GM21390 (cell line): ENCODE measurements around the gene SCN9A.
A peak's percentile ranks its signal among the peaks of the same experiment; 100 is the strongest.
"Not testable (repeated sequence)": the region's sequence is repeated elsewhere in the genome, so short reads cannot be mapped to it uniquely, and the experiment has no call there.

Experiments used
- ATAC-seq: cut with Tn5 transposase; IDR thresholded peaks from one replicate; pipeline ENCODE4 v1.9.1; 2021; ENCODE audit not compliant: unreplicated experiment

SCN9A gene

GRCh38 chr2:166375195-166375735, 479 bp downstream of the SCN9A start:
- ATAC-seq, result no peak

GRCh38 chr2:166373951-166374350, 1.8 kb downstream of the SCN9A start:
- ATAC-seq, result no peak

GRCh38 chr2:166373539-166373938, 2.2 kb downstream of the SCN9A start:
- ATAC-seq, result no peak

GRCh38 chr2:166373105-166373504, 2.6 kb downstream of the SCN9A start:
- ATAC-seq, result no peak

GRCh38 chr2:166372046-166372445, 3.7 kb downstream of the SCN9A start:
- ATAC-seq, result no peak

- ATAC-seq, result no peak
These were observed 9.8 kb downstream of the SCN9A start for GRCh38 chr2:166365803-166366420.

- no peak for ATAC-seq
These were observed 10.5 kb downstream of the SCN9A start for GRCh38 chr2:166365239-166365638.

- ATAC-seq, result no peak
These were observed 11.1 kb downstream of the SCN9A start for GRCh38 chr2:166364476-166365161.

GRCh38 chr2:166361351-166362153, 14.2 kb downstream of the SCN9A start:
- ATAC-seq, result peak; percentile 44

GRCh38 chr2:166360906-166361305, 14.8 kb downstream of the SCN9A start:
- no peak for ATAC-seq

GRCh38 chr2:166360426-166360825, 15.3 kb downstream of the SCN9A start:
- ATAC-seq, result no peak

- not testable (repeated sequence) for ATAC-seq
These were observed 17.8 kb downstream of the SCN9A start for GRCh38 chr2:166357950-166358321.

GRCh38 chr2:166357068-166357949, 18.4 kb downstream of the SCN9A start:
- no peak for ATAC-seq

GRCh38 chr2:166351319-166351718, 24.4 kb downstream of the SCN9A start:
- no peak for ATAC-seq

GRCh38 chr2:166350525-166350924, 25.2 kb downstream of the SCN9A start:
- ATAC-seq, result no peak

- ATAC-seq, result no peak
These were observed 31.2 kb downstream of the SCN9A start for GRCh38 chr2:166344286-166345113.

GRCh38 chr2:166343467-166343866, 32.3 kb downstream of the SCN9A start:
- ATAC-seq, result peak; percentile 72

- ATAC-seq, result no peak
These were observed 34.3 kb downstream of the SCN9A start for GRCh38 chr2:166341426-166341825.

- ATAC-seq, result no peak
These were observed 36.9 kb downstream of the SCN9A start for GRCh38 chr2:166338831-166339339.

GRCh38 chr2:166337932-166338331, 37.8 kb downstream of the SCN9A start:
- no peak for ATAC-seq
